H9 (cell line): ENCODE measurements around the gene GCC2. TPM values are rescaled to one million over a fixed set of nuclear protein-coding genes. Genes with fewer than 3 reads are reported as not detected.

Source experiments
- DNase-seq: peaks from one replicate; pipeline ENCODE4 v3.0.0-alpha.2; 2017
- H2AFZ ChIP-seq: one replicate; pipeline ENCODE4 v1.6.1; 2013; ENCODE audit warnings: mild to moderate bottlenecking, low read length, control low read depth, moderate library complexity
- H2AK5ac ChIP-seq: 2 replicates; pipeline ENCODE4 v1.6.1; 2013; ENCODE audit warnings: low read length, control low read depth, mixed read lengths; ENCODE audit not compliant: insufficient read length
- H2BK120ac ChIP-seq: one replicate; pipeline ENCODE4 v1.6.1; 2013; ENCODE audit warnings: low read depth, mild to moderate bottlenecking, low read length, control low read depth, inconsistent platforms; ENCODE audit not compliant: poor library complexity, severe bottlenecking
- H2BK12ac ChIP-seq: 2 replicates; pipeline ENCODE4 v1.6.1; 2013; ENCODE audit warnings: low read length, control low read depth, mixed read lengths, low read depth; ENCODE audit not compliant: insufficient read length
- H2BK15ac ChIP-seq: 2 replicates; pipeline ENCODE4 v1.6.1; 2013; ENCODE audit warnings: low read depth, low read length, control low read depth
- H2BK20ac ChIP-seq: one replicate; pipeline ENCODE4 v1.6.1; 2013; ENCODE audit warnings: low read depth, mild to moderate bottlenecking, low read length, control low read depth, inconsistent platforms; ENCODE audit not compliant: poor library complexity, severe bottlenecking
- H2BK5ac ChIP-seq: 2 replicates; pipeline ENCODE4 v1.6.1; 2013; ENCODE audit warnings: low read length, control low read depth, mixed read lengths; ENCODE audit not compliant: insufficient read length
- H3K14ac ChIP-seq: 2 replicates; pipeline ENCODE4 v1.6.1; 2013; ENCODE audit warnings: low read length, control low read depth; ENCODE audit not compliant: insufficient read depth
- H3K18ac ChIP-seq: 2 replicates; pipeline ENCODE4 v1.6.1; 2013; ENCODE audit warnings: low read depth, mild to moderate bottlenecking, mixed read lengths, low read length, control low read depth; ENCODE audit not compliant: insufficient read length
- H3K23ac ChIP-seq: 2 replicates; pipeline ENCODE4 v1.6.1; 2013; ENCODE audit warnings: low read length, control low read depth, mixed read lengths, low read depth; ENCODE audit not compliant: insufficient read length
- H3K23me2 ChIP-seq: 2 replicates; pipeline ENCODE4 v1.6.1; 2013; ENCODE audit warnings: low read depth, mild to moderate bottlenecking, mixed read lengths, low read length, control low read depth; ENCODE audit not compliant: insufficient read length, poor library complexity, severe bottlenecking
- H3K27ac ChIP-seq: 2 replicates; pipeline ENCODE4 v1.5.1; 2013; ENCODE audit warnings: low read length, control low read depth, mixed read lengths, low read depth; ENCODE audit not compliant: insufficient read length
- H3K27me3 ChIP-seq: 2 replicates; pipeline ENCODE4 v1.6.1; 2013; ENCODE audit warnings: low read length, control low read depth, inconsistent platforms; ENCODE audit not compliant: insufficient read depth
- H3K4ac ChIP-seq: 2 replicates; pipeline ENCODE4 v1.6.1; 2013; ENCODE audit warnings: low read depth, mild to moderate bottlenecking, control low read depth, inconsistent platforms, low read length, moderate library complexity
- H3K4me1 ChIP-seq: 2 replicates; pipeline ENCODE4 v1.6.1; 2013; ENCODE audit warnings: low read length, control low read depth, inconsistent platforms; ENCODE audit not compliant: insufficient read depth
- H3K4me2 ChIP-seq: 2 replicates; pipeline ENCODE4 v1.6.1; 2013; ENCODE audit warnings: low read length, control low read depth, mixed read lengths; ENCODE audit not compliant: insufficient read length, insufficient read depth
- H3K56ac ChIP-seq: 2 replicates; pipeline ENCODE4 v1.6.1; 2013; ENCODE audit warnings: low read depth, mild to moderate bottlenecking, mixed read lengths, low read length, control low read depth; ENCODE audit not compliant: insufficient read length
- H3K79me1 ChIP-seq: 2 replicates; pipeline ENCODE4 v1.6.1; 2013; ENCODE audit warnings: low read depth, mild to moderate bottlenecking, moderate library complexity, low read length, control low read depth, inconsistent platforms; ENCODE audit not compliant: insufficient read depth, poor library complexity, severe bottlenecking
- H3K79me2 ChIP-seq: 2 replicates; pipeline ENCODE4 v1.6.1; 2013; ENCODE audit warnings: low read length, control low read depth, inconsistent platforms; ENCODE audit not compliant: insufficient read depth
- H3K9ac ChIP-seq: 2 replicates; pipeline ENCODE4 v1.6.1; 2013; ENCODE audit warnings: low read length, control low read depth, mixed read lengths; ENCODE audit not compliant: insufficient read length; ENCODE audit errors: extremely low read depth
- H3K9me3 ChIP-seq: one replicate; pipeline ENCODE4 v1.6.1; 2013; ENCODE audit warnings: low read depth, low read length, inconsistent platforms; ENCODE audit not compliant: control insufficient read depth
- H3T11ph ChIP-seq: one replicate; pipeline ENCODE4 v1.6.1; 2013; ENCODE audit warnings: mild to moderate bottlenecking, low read length, control low read depth, inconsistent platforms
- H4K20me1 ChIP-seq: one replicate; pipeline ENCODE4 v1.6.1; 2013; ENCODE audit not compliant: control insufficient read depth, insufficient read length, insufficient read depth
- H4K5ac ChIP-seq: 2 replicates; pipeline ENCODE4 v1.6.1; 2013; ENCODE audit warnings: low read depth, mild to moderate bottlenecking, mixed read lengths, low read length, control low read depth; ENCODE audit not compliant: insufficient read length
- H4K8ac ChIP-seq: replicated peaks from 2 replicates; pipeline ENCODE4 v1.6.1; 2013; ENCODE audit warnings: low read length, control low read depth, mixed read lengths, low read depth; ENCODE audit not compliant: insufficient read length
- H4K91ac ChIP-seq: 2 replicates; pipeline ENCODE4 v1.6.1; 2013; ENCODE audit warnings: low read depth, mild to moderate bottlenecking, moderate library complexity, mixed read lengths, low read length, control low read depth; ENCODE audit not compliant: insufficient read length
- H3K27ac Mint-ChIP-seq, 3 experiments: 2 replicates in 2 of 3; 3 replicates in 1 of 3; pipeline ENCODE4 v1.8.0; 2020 to 2021; ENCODE audit warnings: mixed read lengths in 3 of 3, mild to moderate bottlenecking in 1 of 3, moderate library complexity in 1 of 3
- H3K27me3 Mint-ChIP-seq: 2 replicates; pipeline ENCODE4 v1.8.0; 2021; ENCODE audit warnings: low read depth, mild to moderate bottlenecking, moderate library complexity, mixed read lengths
- H3K36me3 Mint-ChIP-seq, 3 experiments: 2 replicates in 2 of 3; 3 replicates in 1 of 3; pipeline ENCODE4 v1.8.0; 2020 to 2021; ENCODE audit warnings: low read depth in 3 of 3, mixed read lengths in 3 of 3; ENCODE audit not compliant: insufficient read depth in 1 of 3
- H3K4me1 Mint-ChIP-seq, 2 experiments: 2 replicates each; pipeline ENCODE4 v1.8.0; 2020; ENCODE audit warnings: mixed read lengths in 2 of 2
- H3K4me3 Mint-ChIP-seq, 2 experiments: 2 replicates in 1 of 2; 3 replicates in 1 of 2; pipeline ENCODE4 v1.8.0; 2020 to 2021; ENCODE audit warnings: mild to moderate bottlenecking in 2 of 2, mixed read lengths in 2 of 2, moderate library complexity in 1 of 2
- H3K9me3 Mint-ChIP-seq, 2 experiments: 2 replicates in 1 of 2; 3 replicates in 1 of 2; pipeline ENCODE4 v1.8.0; 2020; ENCODE audit warnings: mild to moderate bottlenecking in 2 of 2, mixed read lengths in 2 of 2, moderate library complexity in 1 of 2
- WGBS: extraction: QIAGEN DNeasy Blood & Tissue Kit; methylation state at CpG from one replicate; pipeline ENCODE4 v1.1.7; 2013; ENCODE audit warnings: missing lambda C conversion rate, low lambda C conversion rate, mixed read lengths; ENCODE audit not compliant: insufficient read length; ENCODE audit errors: extremely low coverage; 5-methylcytosine and 5-hydroxymethylcytosine counted together
- total RNA-seq: library from RNA; stranded (reverse); gene quantifications from 2 replicates; pipeline ENCODE4 v1.2.1, GENCODE V29; 2021
- TF ChIP-seq, protein P1 (sequence below): fragments of 200-600 bp; sonication (generic); conservative IDR thresholded peaks from 3 replicates; pipeline ENCODE4 v1.8.0; 2021; ENCODE audit warnings: antibody characterized with exemption, mild to moderate bottlenecking

GCC2 gene
- total RNA-seq, 1 experiment from 2014 or later, result 53.3 TPM

DNA sequence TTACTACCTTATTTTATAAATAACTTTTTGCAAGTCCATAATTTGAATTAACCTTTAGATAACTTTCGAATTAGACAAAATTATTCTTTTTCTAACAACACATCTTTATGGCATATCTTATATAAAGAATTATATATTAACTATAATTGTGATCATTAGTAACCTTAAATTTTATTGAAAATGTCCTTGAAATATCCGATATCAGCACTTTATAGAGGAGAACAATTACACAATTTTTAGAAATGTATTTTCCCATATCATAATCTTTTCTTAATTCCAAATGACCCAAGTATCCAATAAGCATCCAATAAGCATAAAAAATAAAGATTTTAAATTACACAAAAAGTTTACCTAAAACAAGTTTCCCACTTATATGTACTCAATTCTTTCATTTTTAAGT is 7.3 kb upstream of the GCC2 start:
- no peaks in the 10 kb centered on the region for H3K23me2 ChIP-seq
- no peak overlapping the region for H4K5ac ChIP-seq
- no peak overlapping the region for H3K18ac ChIP-seq
- H3K27me3 ChIP-seq, result no peaks in the 10 kb centered on the region
- H3K4me1 ChIP-seq, result no peaks in the 10 kb centered on the region
- no peak for DNase-seq
- H3K4me3 Mint-ChIP-seq, result no peak overlapping the region
- H3K56ac ChIP-seq, result no peak overlapping the region
- H3K27ac Mint-ChIP-seq, result no peak overlapping the region
- no peak overlapping the region for H2AFZ ChIP-seq
- no peaks in the 10 kb centered on the region for H3K27me3 Mint-ChIP-seq
- H3K36me3 Mint-ChIP-seq, result no peaks in the 10 kb centered on the region
- no peak overlapping the region for H2BK5ac ChIP-seq
- no peak overlapping the region for H2BK120ac ChIP-seq
- H3K4ac ChIP-seq, result no peak overlapping the region
- H3K9me3 Mint-ChIP-seq, result no peaks in the 10 kb centered on the region
- H3K79me1 ChIP-seq, result no peaks in the 10 kb centered on the region
- H2BK12ac ChIP-seq, result no peak overlapping the region
- 0 out of 4 replicates have a peak, but pooled peaks cover 0 to 2% of the 10 kb centered on the region in 2 experiments for H3K4me1 Mint-ChIP-seq
- H3K4me2 ChIP-seq, result no peak overlapping the region
- no peak overlapping the region for H3T11ph ChIP-seq
- H2BK15ac ChIP-seq, result no peak overlapping the region
- H4K91ac ChIP-seq, result no peak overlapping the region
- H3K14ac ChIP-seq, result no peak overlapping the region
- no peak overlapping the region for H3K23ac ChIP-seq
- no peak overlapping the region for H2AK5ac ChIP-seq
- no peak overlapping the region for H2BK20ac ChIP-seq
- TF ChIP-seq, protein P1, sequence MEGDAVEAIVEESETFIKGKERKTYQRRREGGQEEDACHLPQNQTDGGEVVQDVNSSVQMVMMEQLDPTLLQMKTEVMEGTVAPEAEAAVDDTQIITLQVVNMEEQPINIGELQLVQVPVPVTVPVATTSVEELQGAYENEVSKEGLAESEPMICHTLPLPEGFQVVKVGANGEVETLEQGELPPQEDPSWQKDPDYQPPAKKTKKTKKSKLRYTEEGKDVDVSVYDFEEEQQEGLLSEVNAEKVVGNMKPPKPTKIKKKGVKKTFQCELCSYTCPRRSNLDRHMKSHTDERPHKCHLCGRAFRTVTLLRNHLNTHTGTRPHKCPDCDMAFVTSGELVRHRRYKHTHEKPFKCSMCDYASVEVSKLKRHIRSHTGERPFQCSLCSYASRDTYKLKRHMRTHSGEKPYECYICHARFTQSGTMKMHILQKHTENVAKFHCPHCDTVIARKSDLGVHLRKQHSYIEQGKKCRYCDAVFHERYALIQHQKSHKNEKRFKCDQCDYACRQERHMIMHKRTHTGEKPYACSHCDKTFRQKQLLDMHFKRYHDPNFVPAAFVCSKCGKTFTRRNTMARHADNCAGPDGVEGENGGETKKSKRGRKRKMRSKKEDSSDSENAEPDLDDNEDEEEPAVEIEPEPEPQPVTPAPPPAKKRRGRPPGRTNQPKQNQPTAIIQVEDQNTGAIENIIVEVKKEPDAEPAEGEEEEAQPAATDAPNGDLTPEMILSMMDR, result no peak
- no peaks in the 10 kb centered on the region for H3K9me3 ChIP-seq
- H3K9ac ChIP-seq, result no peak overlapping the region
- WGBS, result 94% methylated on average over 1 of the region's 2 CpGs
- no peak overlapping the region for H4K8ac ChIP-seq
- no peaks in the 10 kb centered on the region for H4K20me1 ChIP-seq
- H3K27ac ChIP-seq, result no peak overlapping the region
- no peaks in the 10 kb centered on the region for H3K79me2 ChIP-seq
